Midbrain (tissue), 1 donor: ENCODE data around the gene NDUFB8.

Experiments
- DNase-seq: peaks from one replicate; lab custom pipeline; 2025; lab: John Stamatoyannopoulos, UW

Gene NDUFB8

GRCh38 chr10:100506596-100507356 is 22.9 kb downstream of the NDUFB8 start:
- DNase-seq: no peak

GRCh38 chr10:100505164-100505563 is 24.5 kb downstream of the NDUFB8 start:
- no peak for DNase-seq

- no peak for DNase-seq
These were observed 25.6 kb downstream of the NDUFB8 start for GRCh38 chr10:100504096-100504495.

GRCh38 chr10:100502926-100503494 is 26.7 kb downstream of the NDUFB8 start:
- DNase-seq: no peak

GRCh38 chr10:100501423-100501822 is 28.2 kb downstream of the NDUFB8 start:
- DNase-seq: no peak

- DNase-seq: no peak
These were observed 31.6 kb downstream of the NDUFB8 start for GRCh38 chr10:100498059-100498458.

GRCh38 chr10:100496567-100496966 is 33.1 kb downstream of the NDUFB8 start:
- no peak for DNase-seq

- DNase-seq: no peak
These were observed 39.1 kb downstream of the NDUFB8 start for GRCh38 chr10:100490531-100490930.

- DNase-seq: no peak
These were observed 40.3 kb downstream of the NDUFB8 start for GRCh38 chr10:100489396-100489795.

- DNase-seq: no peak
These were observed 42.1 kb downstream of the NDUFB8 start for GRCh38 chr10:100487529-100487928.

GRCh38 chr10:100485801-100486495 is 43.7 kb downstream of the NDUFB8 start:
- no peak for DNase-seq

GRCh38 chr10:100485366-100485765 is 44.3 kb downstream of the NDUFB8 start:
- no peak for DNase-seq

- no peak for DNase-seq
These were observed 45.6 kb downstream of the NDUFB8 start for GRCh38 chr10:100483876-100484666.

GRCh38 chr10:100482834-100483185 is 46.9 kb downstream of the NDUFB8 start:
- no peak for DNase-seq

- peak; percentile 81 for DNase-seq
These were observed 47.4 kb downstream of the NDUFB8 start for GRCh38 chr10:100482181-100482833.

GRCh38 chr10:100481462-100482081 is 48.1 kb downstream of the NDUFB8 start:
- DNase-seq: peak; percentile 83

GRCh38 chr10:100480002-100480401 is 49.7 kb downstream of the NDUFB8 start:
- no peak for DNase-seq

GRCh38 chr10:100479037-100479436 is 50.6 kb downstream of the NDUFB8 start:
- DNase-seq: no peak

- DNase-seq: no peak
These were observed 51.7 kb downstream of the NDUFB8 start for GRCh38 chr10:100477970-100478369.
